Measurements from ENCODE around the gene NTNG1.

The NTNG1 gene

DNA sequence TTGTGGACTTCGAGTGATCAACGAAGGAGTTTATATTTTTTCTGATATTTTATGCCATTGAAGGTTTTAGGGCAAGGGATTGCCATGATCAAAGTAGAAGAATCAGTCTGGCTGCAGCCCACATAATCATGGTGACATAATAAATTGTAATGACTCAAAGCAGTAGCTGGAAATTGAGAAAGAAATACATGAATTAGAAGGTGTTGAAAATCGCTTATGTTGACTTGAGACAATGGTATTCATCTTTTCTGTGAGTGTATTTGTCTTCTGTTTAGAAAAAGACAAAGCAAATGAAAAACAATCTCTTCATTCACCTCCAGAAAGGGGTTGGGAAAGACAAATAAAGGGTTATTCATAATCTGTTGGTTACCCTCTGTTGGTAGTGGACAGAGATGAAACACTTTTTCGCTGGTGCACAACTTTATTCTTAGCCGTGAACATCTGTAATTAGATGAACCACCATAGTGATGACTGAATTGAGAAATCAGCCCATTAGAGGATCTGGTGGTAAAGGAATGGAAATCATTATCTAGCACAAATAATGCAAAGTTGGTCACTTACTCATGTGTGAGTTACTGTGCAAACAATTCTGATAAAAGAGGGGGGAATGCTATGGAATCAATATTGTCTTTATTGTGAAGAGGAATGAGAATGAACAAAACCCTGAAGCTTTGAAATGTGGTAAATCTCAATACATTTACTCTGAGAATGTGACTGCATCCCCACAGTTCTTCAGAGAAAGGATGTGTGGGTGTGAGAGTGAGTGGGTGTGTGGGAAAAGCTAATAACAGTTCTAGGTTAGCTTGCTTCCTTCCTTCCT is 121.8 kb downstream of the NTNG1 start:
- Histone ChIP-seq H3K36me3 (ENCODE audit: insufficient read depth, low read length) (no peaks in the 10 kb centered on the region), H3K27me3 (ENCODE audit: insufficient read depth, low read length) (no peaks in the 10 kb centered on the region), H3K9me3 (ENCODE audit: low read length) (no peaks in the 10 kb centered on the region), H2AFZ (ENCODE audit: low read depth, low read length) (no peak overlapping the region), H3K4me3 (ENCODE audit: low read length) (no peak overlapping the region), H3K4me1 (ENCODE audit: insufficient read depth, low read length) (peaks cover 10% of the 10 kb centered on the region)

DNA sequence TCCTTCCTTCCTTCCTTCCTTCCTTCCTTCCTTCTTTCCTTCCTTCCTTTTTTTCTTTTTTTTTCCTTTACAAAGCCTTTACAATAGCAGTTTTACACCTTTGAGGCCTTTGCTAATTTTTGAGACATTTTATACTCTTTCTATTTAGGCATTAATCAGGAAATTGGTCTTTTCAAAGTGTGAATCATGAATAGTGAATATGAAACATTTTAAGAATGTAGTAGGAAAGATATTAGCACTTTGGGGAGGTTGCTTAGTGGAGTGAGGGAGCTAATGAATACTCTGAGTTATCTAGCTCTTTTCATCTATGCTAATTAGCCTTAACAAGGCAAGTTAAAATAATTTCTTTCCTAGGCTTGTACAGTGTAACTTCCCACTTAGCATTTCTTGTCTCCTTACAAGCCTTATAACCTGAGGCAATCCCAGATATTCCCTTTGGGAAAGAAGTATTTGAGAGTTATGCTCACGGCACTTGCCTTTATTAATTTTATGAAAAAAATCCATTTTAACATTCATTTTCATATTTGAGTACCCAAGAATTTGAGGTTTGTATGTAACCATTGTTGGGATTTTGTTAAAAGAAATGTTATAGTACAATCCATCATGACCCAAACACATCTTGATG is 122.6 kb downstream of the NTNG1 start:
- H3K9me3 ChIP-seq (ENCODE audit: low read length), result no peaks in the 10 kb centered on the region
- H3K36me3 ChIP-seq (ENCODE audit: insufficient read depth, low read length), result no peaks in the 10 kb centered on the region
- peaks cover 10% of the 10 kb centered on the region for H3K4me1 ChIP-seq (ENCODE audit: insufficient read depth, low read length)

GRCh38 chr1:107264007-107264406 is 123.2 kb downstream of the NTNG1 start:
- Histone ChIP-seq H3K36me3 (ENCODE audit: insufficient read depth, low read length) (no peaks in the 10 kb centered on the region), H3K27me3 (ENCODE audit: insufficient read depth, low read length) (no peaks in the 10 kb centered on the region), H2AFZ (ENCODE audit: low read depth, low read length) (no peak overlapping the region), H3K4me3 (ENCODE audit: low read length) (no peak overlapping the region), H3K9me3 (ENCODE audit: low read length) (no peaks in the 10 kb centered on the region), H3K4me1 (ENCODE audit: insufficient read depth, low read length) (peaks cover 10% of the 10 kb centered on the region)

More for the DNA sequence above, 122.6 kb downstream of the NTNG1 start:
- H3K4me3 ChIP-seq (ENCODE audit: low read length), result no peak overlapping the region
- H3K27me3 ChIP-seq (ENCODE audit: insufficient read depth, low read length), result no peaks in the 10 kb centered on the region
- H2AFZ ChIP-seq (ENCODE audit: low read depth, low read length), result no peak overlapping the region

GRCh38 chr1:107264561-107264960 is 123.7 kb downstream of the NTNG1 start:
- Histone ChIP-seq H3K9me3 (ENCODE audit: low read length) (no peaks in the 10 kb centered on the region), H3K4me1 (ENCODE audit: insufficient read depth, low read length) (peaks cover 10% of the 10 kb centered on the region), H3K4me3 (ENCODE audit: low read length) (no peak overlapping the region), H3K27me3 (ENCODE audit: insufficient read depth, low read length) (no peaks in the 10 kb centered on the region), H3K36me3 (ENCODE audit: insufficient read depth, low read length) (no peaks in the 10 kb centered on the region), H2AFZ (ENCODE audit: low read depth, low read length) (no peak overlapping the region)

GRCh38 chr1:107267489-107267888 is 126.7 kb downstream of the NTNG1 start:
- no peak overlapping the region for H3K4me3 ChIP-seq (ENCODE audit: low read length)
- H3K27me3 ChIP-seq (ENCODE audit: insufficient read depth, low read length), result no peaks in the 10 kb centered on the region
- peaks cover 10% of the 10 kb centered on the region for H3K4me1 ChIP-seq (ENCODE audit: insufficient read depth, low read length)
- H3K36me3 ChIP-seq (ENCODE audit: insufficient read depth, low read length), result no peaks in the 10 kb centered on the region
- no peaks in the 10 kb centered on the region for H3K9me3 ChIP-seq (ENCODE audit: low read length)
- H2AFZ ChIP-seq (ENCODE audit: low read depth, low read length), result no peak overlapping the region

GRCh38 chr1:107272321-107272720 is 131.5 kb downstream of the NTNG1 start:
- H3K27me3 ChIP-seq (ENCODE audit: insufficient read depth, low read length), result no peaks in the 10 kb centered on the region
- no peak overlapping the region for H3K4me3 ChIP-seq (ENCODE audit: low read length)
- no peak overlapping the region for H2AFZ ChIP-seq (ENCODE audit: low read depth, low read length)
- no peaks in the 10 kb centered on the region for H3K36me3 ChIP-seq (ENCODE audit: insufficient read depth, low read length)
- no peaks in the 10 kb centered on the region for H3K9me3 ChIP-seq (ENCODE audit: low read length)
- no peaks in the 10 kb centered on the region for H3K4me1 ChIP-seq (ENCODE audit: insufficient read depth, low read length)

DNA sequence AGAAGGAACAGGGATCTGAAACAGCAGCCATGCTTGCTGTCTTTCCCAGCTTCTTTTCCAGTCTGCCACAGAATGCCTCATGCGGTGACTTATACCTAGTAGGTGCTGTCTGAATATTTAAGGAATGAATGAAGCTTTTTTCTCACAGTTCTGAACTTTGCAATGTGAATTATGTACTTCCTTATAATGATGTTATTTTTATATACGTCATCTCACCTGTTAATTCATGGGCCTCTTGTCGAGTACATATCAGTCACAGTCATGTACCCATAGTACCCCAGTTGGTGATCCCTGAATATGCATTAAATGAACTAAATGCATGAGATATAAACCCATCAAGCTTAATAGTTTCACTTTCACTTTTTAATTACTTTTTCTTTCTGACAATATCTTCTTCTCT is 132.7 kb downstream of the NTNG1 start:
- no peak overlapping the region for H3K4me3 ChIP-seq (ENCODE audit: low read length)

DNA sequence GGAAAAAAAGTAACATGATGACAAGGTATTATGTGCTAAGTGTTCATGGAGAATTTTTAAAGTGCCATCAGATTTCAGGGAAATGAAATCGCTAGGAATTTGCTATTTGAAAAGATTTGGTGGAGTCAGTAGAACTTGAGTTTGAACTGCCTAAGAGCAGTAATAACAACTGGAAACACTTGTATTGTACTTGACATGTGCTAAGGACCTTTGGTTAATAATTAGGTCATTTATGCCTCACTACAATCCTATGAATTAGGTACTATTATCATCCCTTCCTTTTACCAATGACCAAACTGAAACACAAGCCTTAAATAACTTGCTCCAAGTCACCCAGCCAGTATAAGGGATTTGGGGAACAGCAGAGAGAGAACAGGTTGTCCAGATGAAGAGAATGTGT is 133.4 kb downstream of the NTNG1 start:
- no peaks in the 10 kb centered on the region for H3K4me1 ChIP-seq (ENCODE audit: insufficient read depth, low read length)
- no peak overlapping the region for H3K4me3 ChIP-seq (ENCODE audit: low read length)
- no peaks in the 10 kb centered on the region for H3K27me3 ChIP-seq (ENCODE audit: insufficient read depth, low read length)
- H2AFZ ChIP-seq (ENCODE audit: low read depth, low read length), result no peak overlapping the region
- no peaks in the 10 kb centered on the region for H3K9me3 ChIP-seq (ENCODE audit: low read length)
- no peaks in the 10 kb centered on the region for H3K36me3 ChIP-seq (ENCODE audit: insufficient read depth, low read length)

More for the DNA sequence above, 132.7 kb downstream of the NTNG1 start:
- Histone ChIP-seq H2AFZ (ENCODE audit: low read depth, low read length) (no peak overlapping the region), H3K36me3 (ENCODE audit: insufficient read depth, low read length) (no peaks in the 10 kb centered on the region), H3K4me1 (ENCODE audit: insufficient read depth, low read length) (no peaks in the 10 kb centered on the region), H3K9me3 (ENCODE audit: low read length) (no peaks in the 10 kb centered on the region), H3K27me3 (ENCODE audit: insufficient read depth, low read length) (no peaks in the 10 kb centered on the region)

DNA sequence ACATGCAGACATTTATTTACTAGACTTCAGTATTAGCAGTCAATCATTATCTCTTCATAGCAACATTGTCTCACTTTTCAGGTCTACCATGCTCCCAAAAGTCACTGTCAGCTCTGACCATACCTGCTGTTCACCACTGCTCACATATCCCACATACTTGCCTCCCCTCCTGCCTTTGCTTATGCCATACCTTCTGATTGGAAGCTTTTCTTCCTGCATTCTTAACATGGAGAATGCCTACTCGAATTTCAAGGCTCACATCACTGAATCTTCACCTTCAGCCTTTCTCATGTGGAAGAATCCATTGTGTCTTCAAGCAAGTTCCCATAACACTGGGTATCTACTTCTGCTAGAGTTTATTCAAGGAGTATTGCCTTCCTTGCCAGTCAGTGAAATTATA is 135.4 kb downstream of the NTNG1 start:
- H2AFZ ChIP-seq (ENCODE audit: low read depth, low read length), result no peak overlapping the region
- H3K9me3 ChIP-seq (ENCODE audit: low read length), result no peaks in the 10 kb centered on the region
- H3K4me1 ChIP-seq (ENCODE audit: insufficient read depth, low read length), result no peaks in the 10 kb centered on the region
- H3K4me3 ChIP-seq (ENCODE audit: low read length), result no peak overlapping the region
- H3K36me3 ChIP-seq (ENCODE audit: insufficient read depth, low read length), result no peaks in the 10 kb centered on the region
- H3K27me3 ChIP-seq (ENCODE audit: insufficient read depth, low read length), result no peaks in the 10 kb centered on the region

DNA sequence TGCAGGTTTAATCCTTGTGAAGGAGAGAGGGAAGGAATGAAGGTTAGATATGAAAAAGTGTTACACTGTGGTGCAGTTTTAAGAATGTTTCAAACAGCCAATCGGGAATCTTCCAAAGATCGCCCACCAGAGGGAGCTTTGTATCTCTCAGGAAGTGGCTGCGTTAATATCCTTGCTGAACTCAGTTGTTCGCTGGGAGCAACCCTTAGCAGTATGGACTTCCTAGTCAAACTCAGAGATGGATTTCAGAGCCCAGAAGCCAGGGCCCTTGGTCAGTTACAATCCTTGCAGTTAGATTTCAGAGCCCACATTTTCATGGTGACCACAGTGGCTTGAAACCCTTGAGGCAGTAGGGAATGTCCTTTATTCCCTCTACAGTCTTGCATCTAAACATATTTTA is 136.2 kb downstream of the NTNG1 start:
- Histone ChIP-seq H3K27me3 (ENCODE audit: insufficient read depth, low read length) (no peaks in the 10 kb centered on the region), H3K4me1 (ENCODE audit: insufficient read depth, low read length) (no peaks in the 10 kb centered on the region), H3K4me3 (ENCODE audit: low read length) (no peak overlapping the region), H3K9me3 (ENCODE audit: low read length) (no peaks in the 10 kb centered on the region), H2AFZ (ENCODE audit: low read depth, low read length) (no peak overlapping the region), H3K36me3 (ENCODE audit: insufficient read depth, low read length) (no peaks in the 10 kb centered on the region)

GRCh38 chr1:107286125-107286524 is 145.3 kb downstream of the NTNG1 start:
- Histone ChIP-seq H3K4me3 (ENCODE audit: low read length) (no peak overlapping the region), H3K4me1 (ENCODE audit: insufficient read depth, low read length) (no peaks in the 10 kb centered on the region), H3K36me3 (ENCODE audit: insufficient read depth, low read length) (no peaks in the 10 kb centered on the region), H3K27me3 (ENCODE audit: insufficient read depth, low read length) (no peaks in the 10 kb centered on the region), H2AFZ (ENCODE audit: low read depth, low read length) (no peak overlapping the region), H3K9me3 (ENCODE audit: low read length) (no peaks in the 10 kb centered on the region)

GRCh38 chr1:107291987-107292386 is 151.1 kb downstream of the NTNG1 start:
- Histone ChIP-seq H2AFZ (ENCODE audit: low read depth, low read length) (no peak overlapping the region), H3K36me3 (ENCODE audit: insufficient read depth, low read length) (no peaks in the 10 kb centered on the region), H3K9me3 (ENCODE audit: low read length) (no peaks in the 10 kb centered on the region), H3K4me1 (ENCODE audit: insufficient read depth, low read length) (no peaks in the 10 kb centered on the region), H3K27me3 (ENCODE audit: insufficient read depth, low read length) (no peaks in the 10 kb centered on the region), H3K4me3 (ENCODE audit: low read length) (no peak overlapping the region)

DNA sequence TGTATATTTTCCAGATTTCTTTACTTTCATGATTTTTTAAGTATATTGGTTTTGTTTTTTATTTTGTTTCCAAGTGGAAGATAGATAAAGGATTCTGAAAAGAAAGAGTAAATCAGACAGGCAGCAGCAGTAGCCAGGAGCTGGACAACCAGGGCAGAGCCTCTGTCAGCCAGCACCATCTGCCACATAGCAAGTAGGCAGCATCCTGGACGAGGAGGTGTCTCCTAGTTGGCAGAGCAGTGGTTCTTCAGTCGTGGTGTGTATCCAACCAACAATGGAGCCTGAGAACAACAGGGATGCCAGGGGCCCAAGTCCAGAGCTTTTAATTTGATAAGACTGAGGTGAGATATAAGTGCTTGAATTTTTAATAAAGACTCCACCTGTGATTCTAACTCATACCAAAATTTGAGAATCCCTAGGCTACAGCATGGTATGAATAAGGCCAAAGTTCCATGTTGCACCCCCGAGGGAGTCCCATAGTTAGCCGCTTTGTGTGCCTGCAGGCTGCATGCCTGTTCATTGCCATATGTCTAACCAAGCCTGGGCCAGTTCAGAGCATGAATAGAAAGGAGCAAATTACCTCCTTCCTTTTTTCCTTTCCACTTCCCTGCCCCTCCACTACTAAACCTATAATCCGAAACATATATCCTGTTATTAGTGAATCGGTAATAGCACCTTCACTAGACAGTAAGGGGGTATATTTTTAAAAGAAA is 153.2 kb downstream of the NTNG1 start:
- no peaks in the 10 kb centered on the region for H3K4me1 ChIP-seq (ENCODE audit: insufficient read depth, low read length)
- no peaks in the 10 kb centered on the region for H3K27me3 ChIP-seq (ENCODE audit: insufficient read depth, low read length)
- H3K9me3 ChIP-seq (ENCODE audit: low read length), result no peaks in the 10 kb centered on the region
- H2AFZ ChIP-seq (ENCODE audit: low read depth, low read length), result no peak overlapping the region
- H3K36me3 ChIP-seq (ENCODE audit: insufficient read depth, low read length), result no peaks in the 10 kb centered on the region
- H3K4me3 ChIP-seq (ENCODE audit: low read length), result no peak overlapping the region
